GM12875 (cell line): ENCODE data around the gene EARS2.

Experiments used
- H3K4me3 ChIP-seq: one replicate; pipeline ENCODE4 v1.5.1; 2011; ENCODE audit warnings: low read depth, low read length, control low read depth
- CTCF ChIP-seq: IDR thresholded peaks from 2 replicates; pipeline ENCODE4 v1.5.1; 2011; ENCODE audit warnings: low read depth, mild to moderate bottlenecking, control low read depth, inconsistent platforms, low read length, moderate library complexity, borderline replicate concordance; ENCODE audit not compliant: insufficient read depth

The EARS2 gene

GRCh38 chr16:23482778-23483177, 74.4 kb downstream of the EARS2 start:
- H3K4me3 ChIP-seq: no peak overlapping the region
- no peak for TF ChIP-seq CTCF

GRCh38 chr16:23480257-23480656, 76.9 kb downstream of the EARS2 start:
- TF ChIP-seq CTCF: no peak
- no peak overlapping the region for H3K4me3 ChIP-seq

- TF ChIP-seq CTCF: no peak
Measured at GRCh38 chr16:23479138-23479537, 78.0 kb downstream of the EARS2 start.

GRCh38 chr16:23478566-23478965, 78.6 kb downstream of the EARS2 start:
- TF ChIP-seq CTCF: no peak
- H3K4me3 ChIP-seq: no peak overlapping the region

More at GRCh38 chr16:23479138-23479537, 78.0 kb downstream of the EARS2 start:
- no peak overlapping the region for H3K4me3 ChIP-seq

- TF ChIP-seq CTCF: no peak
- no peak overlapping the region for H3K4me3 ChIP-seq
Measured at GRCh38 chr16:23476289-23476688, 80.9 kb downstream of the EARS2 start.
